22Rv1 (cell line): ENCODE data around the gene ZNF385A.

Experiments
- CTCF ChIP-seq: fragments of 450-650 bp; IDR thresholded peaks from 2 replicates; pipeline ENCODE4 v1.5.1; 2017; ENCODE audit warnings: mild to moderate bottlenecking
- ZFX ChIP-seq: fragments of 450-650 bp; IDR thresholded peaks from 2 replicates; pipeline ENCODE4 v1.6.1; 2017; ENCODE audit warnings: antibody characterized with exemption, borderline replicate concordance

DNA sequence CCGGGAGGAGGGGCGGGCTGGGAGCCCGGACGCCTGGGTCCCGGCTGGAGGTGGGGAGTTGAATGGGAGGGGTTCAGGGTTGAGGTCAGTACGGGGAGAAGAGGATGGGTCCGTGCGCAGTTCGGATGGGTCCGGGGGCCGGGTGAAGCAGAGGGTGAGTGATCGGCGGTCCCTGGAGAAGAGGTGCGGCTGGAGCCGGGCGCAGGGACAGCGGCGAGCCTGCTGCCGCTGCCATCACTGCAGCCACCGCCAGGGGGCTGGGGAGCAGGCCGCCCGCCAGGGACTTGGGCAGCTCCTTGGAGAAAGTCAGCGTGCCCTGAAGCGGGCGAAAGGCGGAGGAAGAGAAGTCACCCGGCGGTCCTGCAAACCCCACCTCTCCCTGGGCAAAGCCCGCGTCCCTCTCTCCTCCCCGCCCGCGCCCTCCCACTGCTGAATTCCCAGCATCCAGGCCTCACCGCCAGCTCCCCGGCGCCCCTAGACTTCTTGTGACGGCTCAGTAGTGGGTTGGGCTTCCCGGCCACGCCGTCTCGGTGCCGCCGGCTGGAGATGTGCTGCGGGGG lies 14.3 kb downstream of the ZNF385A start:
- peak; percentile 98 for TF ChIP-seq CTCF
- TF ChIP-seq ZFX = no peak
